Progenitor cell of endocrine pancreas (in vitro differentiated cells): Measurements from ENCODE around the gene LRWD1. TPM values are rescaled to one million over a fixed set of nuclear protein-coding genes. Genes with fewer than 3 reads are reported as not detected.
A peak's percentile ranks its signal among the peaks of the same experiment; 100 is the strongest.

Experiments
- DNase-seq: peaks from one replicate; pipeline ENCODE4 v3.0.0; 2021; ENCODE audit warnings: low spot score; ENCODE audit not compliant: unreplicated experiment
- H3K27ac Mint-ChIP-seq: 2 replicates; pipeline ENCODE4 v1.8.0; 2021; ENCODE audit warnings: mild to moderate bottlenecking, moderate library complexity, mixed read lengths
- H3K27me3 Mint-ChIP-seq: 2 replicates; pipeline ENCODE4 v1.8.0; 2021; ENCODE audit warnings: mixed read lengths
- H3K36me3 Mint-ChIP-seq: 2 replicates; pipeline ENCODE4 v1.8.0; 2022; ENCODE audit warnings: mixed read lengths; ENCODE audit not compliant: insufficient read depth
- H3K4me1 Mint-ChIP-seq: 2 replicates; pipeline ENCODE4 v1.8.0; 2021; ENCODE audit warnings: low read depth, mixed read lengths
- H3K4me3 Mint-ChIP-seq: 2 replicates; pipeline ENCODE4 v1.8.0; 2021; ENCODE audit warnings: low read depth, mild to moderate bottlenecking, moderate library complexity, mixed read lengths
- H3K9me3 Mint-ChIP-seq: 2 replicates; pipeline ENCODE4 v1.8.0; 2021; ENCODE audit warnings: low read depth, mixed read lengths
- total RNA-seq: library from RNA; stranded (reverse); gene quantifications from 2 replicates; pipeline ENCODE4 v1.2.1, GENCODE V29; 2021
- TF ChIP-seq, protein P1 (sequence below): fragments of 200-600 bp; sonication (generic); IDR thresholded peaks from one replicate; pipeline ENCODE4 v1.5.0; 2021; ENCODE audit warnings: antibody characterized with exemption, mild to moderate bottlenecking; ENCODE audit not compliant: unreplicated experiment

Gene LRWD1
- total RNA-seq, 1 donor from 2014 or later, result 27.7 TPM

DNA sequence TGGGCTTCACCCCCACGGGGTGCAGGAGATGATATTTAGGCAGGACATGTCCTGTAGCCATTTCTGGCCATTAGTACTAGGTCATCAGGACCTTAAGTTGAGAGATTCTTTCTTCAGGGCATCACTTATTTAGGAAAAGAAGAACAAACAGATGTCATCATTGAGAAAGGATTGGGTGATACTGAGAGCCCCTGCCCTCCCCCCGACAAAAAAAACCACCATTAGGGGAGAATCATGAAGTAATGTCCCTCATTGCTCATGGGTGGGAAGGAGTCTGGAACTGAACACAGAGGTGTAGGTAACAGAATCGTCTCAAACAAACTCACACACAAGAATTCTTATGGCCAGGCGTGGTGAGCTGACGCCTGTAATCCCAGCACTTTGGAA lies 37.8 kb upstream of the LRWD1 start:
- Mint-ChIP-seq H3K27me3 (no peaks in the 10 kb centered on the region), H3K4me1 (no peaks in the 10 kb centered on the region), H3K27ac (no peak overlapping the region), H3K36me3 (peaks cover 11% of the 10 kb centered on the region), H3K4me3 (no peak overlapping the region), H3K9me3 (no peaks in the 10 kb centered on the region)
- TF ChIP-seq, protein P1, sequence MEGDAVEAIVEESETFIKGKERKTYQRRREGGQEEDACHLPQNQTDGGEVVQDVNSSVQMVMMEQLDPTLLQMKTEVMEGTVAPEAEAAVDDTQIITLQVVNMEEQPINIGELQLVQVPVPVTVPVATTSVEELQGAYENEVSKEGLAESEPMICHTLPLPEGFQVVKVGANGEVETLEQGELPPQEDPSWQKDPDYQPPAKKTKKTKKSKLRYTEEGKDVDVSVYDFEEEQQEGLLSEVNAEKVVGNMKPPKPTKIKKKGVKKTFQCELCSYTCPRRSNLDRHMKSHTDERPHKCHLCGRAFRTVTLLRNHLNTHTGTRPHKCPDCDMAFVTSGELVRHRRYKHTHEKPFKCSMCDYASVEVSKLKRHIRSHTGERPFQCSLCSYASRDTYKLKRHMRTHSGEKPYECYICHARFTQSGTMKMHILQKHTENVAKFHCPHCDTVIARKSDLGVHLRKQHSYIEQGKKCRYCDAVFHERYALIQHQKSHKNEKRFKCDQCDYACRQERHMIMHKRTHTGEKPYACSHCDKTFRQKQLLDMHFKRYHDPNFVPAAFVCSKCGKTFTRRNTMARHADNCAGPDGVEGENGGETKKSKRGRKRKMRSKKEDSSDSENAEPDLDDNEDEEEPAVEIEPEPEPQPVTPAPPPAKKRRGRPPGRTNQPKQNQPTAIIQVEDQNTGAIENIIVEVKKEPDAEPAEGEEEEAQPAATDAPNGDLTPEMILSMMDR, result no peak
- no peak for DNase-seq

DNA sequence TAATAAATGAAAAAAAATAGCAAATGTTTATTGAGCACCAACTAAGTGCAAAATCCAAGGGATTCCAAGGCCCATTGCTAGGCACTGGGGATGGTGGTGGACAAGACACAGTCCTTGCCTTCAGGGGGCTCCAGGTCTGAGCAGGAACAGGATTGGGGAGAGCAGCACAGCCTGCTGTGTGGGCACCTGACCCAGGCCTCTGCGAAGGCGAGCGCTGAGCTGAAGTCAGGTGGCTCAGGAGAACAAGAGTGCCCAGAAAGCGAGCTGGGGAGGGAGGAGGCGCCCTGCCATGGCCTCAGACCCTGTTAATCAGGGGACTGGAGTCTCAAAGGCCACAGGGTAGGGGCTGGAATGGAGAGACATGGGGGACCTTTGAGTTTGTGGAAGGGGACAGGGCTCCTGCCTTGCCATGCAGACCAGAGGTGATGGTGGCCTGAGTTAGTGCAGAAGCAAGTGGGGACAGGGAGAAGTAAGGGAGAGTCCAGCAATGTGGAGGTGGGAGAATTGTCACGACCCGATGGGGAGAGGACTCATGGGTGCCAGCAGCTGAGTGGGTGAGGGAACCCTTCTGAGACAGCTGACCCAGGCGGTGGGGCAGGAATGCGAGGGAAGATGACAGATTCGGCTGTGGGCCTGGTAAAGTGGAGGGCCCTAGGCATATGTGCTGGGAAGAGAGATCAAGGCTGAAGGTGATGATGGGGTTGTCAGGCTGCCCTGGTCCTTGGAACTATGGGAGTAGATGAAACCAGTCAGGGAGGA lies 35.5 kb upstream of the LRWD1 start:
- H3K4me1 Mint-ChIP-seq, result peaks cover 6% of the 10 kb centered on the region
- TF ChIP-seq, protein P1, result no peak
- H3K36me3 Mint-ChIP-seq, result peaks cover 10% of the 10 kb centered on the region
- no peak overlapping the region for H3K4me3 Mint-ChIP-seq
- no peaks in the 10 kb centered on the region for H3K9me3 Mint-ChIP-seq
- H3K27me3 Mint-ChIP-seq, result no peaks in the 10 kb centered on the region
- no peak for DNase-seq
- H3K27ac Mint-ChIP-seq, result no peak overlapping the region

DNA sequence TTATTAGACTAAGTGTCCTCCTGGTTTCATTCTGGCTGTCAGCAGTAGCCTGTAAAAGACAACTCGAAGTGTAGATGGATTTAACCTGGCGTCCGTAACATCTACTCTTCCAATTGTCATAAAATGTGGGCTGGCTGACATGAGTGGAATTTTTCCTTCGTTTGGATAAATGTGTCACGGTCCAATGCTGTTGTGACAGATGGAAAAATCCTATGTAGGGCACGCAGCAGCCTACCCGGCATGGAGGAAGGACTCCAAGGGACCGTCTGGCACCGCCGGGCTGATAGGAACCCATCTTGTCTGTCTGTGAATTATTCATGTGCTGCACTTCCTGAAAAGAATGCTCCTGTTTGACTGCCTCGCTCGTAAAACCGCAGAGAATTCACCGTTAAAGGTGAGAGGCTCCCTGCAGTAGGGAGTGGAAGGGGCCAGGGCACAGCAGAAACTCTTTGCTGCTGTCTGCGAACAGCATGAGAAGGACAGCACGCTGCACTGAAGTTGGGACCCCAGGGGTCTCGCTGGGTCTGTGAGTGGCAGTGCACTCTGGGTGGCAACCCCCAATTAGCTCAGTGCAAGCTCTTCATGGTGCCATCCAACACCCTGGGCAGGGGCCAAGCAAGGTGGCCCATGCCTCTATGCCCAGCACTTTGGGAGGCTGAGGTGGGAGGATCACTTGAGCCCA lies 33.0 kb upstream of the LRWD1 start:
- Mint-ChIP-seq H3K9me3 (no peaks in the 10 kb centered on the region), H3K27ac (no peak overlapping the region), H3K27me3 (no peaks in the 10 kb centered on the region), H3K4me3 (peak overlapping the region; percentile 80), H3K4me1 (peaks cover 11% of the 10 kb centered on the region), H3K36me3 (no peaks in the 10 kb centered on the region)
- DNase-seq, result no peak
- TF ChIP-seq, protein P1, result no peak

DNA sequence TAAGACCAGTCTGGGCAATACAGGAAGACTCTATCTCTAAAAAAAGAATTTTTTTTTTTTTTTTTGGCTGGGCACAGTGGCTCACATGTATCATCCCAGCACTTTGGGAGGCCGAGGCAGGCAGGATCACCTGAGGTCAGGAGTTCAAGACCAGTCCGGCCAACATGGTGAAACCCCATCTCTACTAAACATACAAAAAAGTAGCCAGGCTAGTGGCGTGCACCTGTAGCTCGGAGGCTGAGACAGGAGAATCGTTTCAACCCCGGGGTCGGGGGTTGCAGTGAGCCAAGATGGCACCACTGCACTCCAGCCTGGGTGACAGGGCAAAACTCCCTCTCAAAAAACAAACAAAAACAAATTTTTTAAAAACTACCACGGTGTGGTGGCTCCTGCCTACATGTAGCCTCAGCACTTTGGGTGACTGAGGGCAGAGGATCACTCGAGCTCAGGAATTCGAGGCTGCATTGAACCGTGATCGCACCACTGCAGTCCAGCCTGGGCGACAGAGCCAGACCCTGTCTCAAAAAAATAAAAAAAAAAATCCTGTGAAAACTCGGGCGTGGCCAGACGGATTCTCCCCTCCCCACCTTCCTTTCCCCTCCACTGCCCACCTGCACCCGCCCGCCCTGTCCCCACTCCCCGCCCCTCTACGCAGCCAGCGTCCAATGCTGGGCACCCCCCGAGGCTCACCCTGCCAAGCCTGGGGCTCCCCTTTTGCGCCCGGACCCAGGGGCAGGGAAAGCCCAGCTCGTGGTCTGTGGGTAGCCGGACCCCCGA lies 32.2 kb upstream of the LRWD1 start:
- H3K27ac Mint-ChIP-seq, result no peak overlapping the region
- H3K4me3 Mint-ChIP-seq, result peak overlapping the region; percentile 80
- H3K4me1 Mint-ChIP-seq, result peaks cover 11% of the 10 kb centered on the region
- TF ChIP-seq, protein P1, result no peak
- no peak for DNase-seq
- H3K9me3 Mint-ChIP-seq, result no peaks in the 10 kb centered on the region
- H3K27me3 Mint-ChIP-seq, result no peaks in the 10 kb centered on the region
- peaks cover 3% of the 10 kb centered on the region for H3K36me3 Mint-ChIP-seq

DNA sequence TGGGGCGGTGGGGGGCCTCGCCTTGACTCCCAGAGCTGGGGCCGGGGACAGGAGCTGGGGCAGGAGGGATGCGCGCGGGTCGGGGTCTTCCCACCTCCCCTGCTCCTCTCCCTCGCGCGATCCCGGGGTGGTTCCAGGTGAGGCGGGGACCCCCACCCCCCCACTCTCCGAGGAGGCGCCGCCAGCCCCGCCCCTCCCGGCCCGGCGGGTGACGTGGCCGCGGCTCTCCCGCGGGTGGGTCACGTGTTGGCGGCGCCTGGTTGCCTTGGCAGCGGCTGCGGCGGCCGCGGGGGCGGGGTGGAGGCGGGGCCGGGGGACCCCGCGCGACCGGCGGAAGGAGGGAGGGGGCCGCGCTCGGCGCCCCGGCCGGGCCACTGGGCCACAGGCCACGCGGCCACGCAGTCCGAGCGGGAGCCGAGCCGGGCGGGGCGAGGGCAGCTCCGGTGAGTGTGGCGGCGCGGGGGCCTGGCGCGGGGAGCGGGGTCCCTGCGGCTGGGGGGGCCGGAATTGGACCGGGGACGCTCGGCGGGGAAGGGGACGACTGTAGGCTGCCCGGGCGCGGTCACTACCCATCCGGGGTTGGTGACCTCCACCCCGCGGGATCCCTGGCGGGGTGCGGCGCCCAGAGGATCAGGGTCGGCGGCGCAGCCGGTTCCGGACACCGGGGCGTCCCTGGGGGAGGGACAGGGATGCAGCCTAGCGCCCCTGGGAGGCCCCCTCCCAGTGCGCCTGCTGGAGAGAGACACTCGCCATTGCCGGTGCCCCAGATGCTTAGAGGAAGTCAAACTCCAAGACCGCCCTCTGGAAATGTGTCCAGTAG lies 31.4 kb upstream of the LRWD1 start, which contains the start of gene ORAI2:
ORAI2 (plus strand) TSS at position 357 of the 820 bp plus-strand sequence. CDS start 5,382 bp downstream, outside the sequence.
- Mint-ChIP-seq H3K27ac (peak within 1 kb of the TSS; percentile 91), H3K4me3 (peak within 1 kb of the TSS; percentile 80), H3K9me3 (no peaks in the 10 kb centered on the region), H3K27me3 (no peaks in the 10 kb centered on the region), H3K36me3 (peaks cover 3% of the 10 kb centered on the region), H3K4me1 (peaks cover 11% of the 10 kb centered on the region)
- peak; percentile 77 for DNase-seq
- TF ChIP-seq, protein P1, result no peak
